Jurkat, Clone E6-1 (cell line): Measurements from ENCODE around the gene HDAC4.

ENCODE experiments used
- DNase-seq: peaks from one replicate; pipeline ENCODE4 v3.0.0-alpha.2; 2011; ENCODE audit warnings: low read depth, low spot score
- H3K4me3 ChIP-seq: 2 replicates; pipeline ENCODE4 v1.5.1; 2011; ENCODE audit warnings: mild to moderate bottlenecking, low read length, control low read depth, moderate library complexity

The HDAC4 gene

DNA sequence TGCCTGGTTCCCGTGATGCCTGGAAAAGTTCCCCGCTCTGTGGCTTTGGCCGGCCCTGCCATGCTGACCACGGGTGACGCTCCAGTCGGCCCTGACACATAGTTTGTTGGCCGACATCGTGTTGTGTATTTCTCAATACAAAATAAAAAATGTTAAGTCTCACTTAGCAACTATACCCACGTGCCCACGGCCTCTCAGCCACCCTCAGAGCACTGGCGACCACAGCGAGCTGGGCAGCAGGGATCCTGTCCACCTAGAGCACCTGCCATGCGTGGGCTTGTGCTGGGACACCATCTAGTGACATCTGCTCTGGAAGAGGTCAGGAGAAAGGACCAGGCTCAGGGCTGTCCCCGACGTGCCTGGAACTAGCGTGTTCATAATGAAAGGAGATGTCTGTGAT lies 261.7 kb downstream of the HDAC4 start:
- no peak overlapping the region for H3K4me3 ChIP-seq
- DNase-seq: no peak

DNA sequence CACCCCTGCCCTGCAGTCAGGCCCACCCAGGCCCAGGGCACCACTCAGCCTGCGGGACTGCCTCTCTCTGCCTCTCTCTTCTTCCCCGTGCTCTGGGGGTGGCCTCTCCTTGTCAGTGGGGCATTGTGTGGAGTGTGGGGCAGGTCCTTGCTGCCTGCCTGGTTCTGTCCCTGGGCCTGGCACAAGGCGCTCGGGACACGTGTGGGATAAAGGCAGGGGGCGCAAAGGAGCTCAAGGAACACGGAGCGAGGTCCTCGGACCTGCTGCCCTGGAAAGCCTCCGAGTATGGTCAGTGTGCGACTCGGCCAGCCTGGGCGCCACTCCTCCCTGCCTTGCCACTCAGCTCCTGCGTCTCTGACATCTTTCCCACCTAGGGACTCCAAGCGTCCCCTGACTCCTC lies 262.2 kb downstream of the HDAC4 start:
- no peak for DNase-seq
- H3K4me3 ChIP-seq: no peak overlapping the region

- H3K4me3 ChIP-seq: no peak overlapping the region
- no peak for DNase-seq
These were observed 262.9 kb downstream of the HDAC4 start for GRCh38 chr2:239137898-239138283.

DNA sequence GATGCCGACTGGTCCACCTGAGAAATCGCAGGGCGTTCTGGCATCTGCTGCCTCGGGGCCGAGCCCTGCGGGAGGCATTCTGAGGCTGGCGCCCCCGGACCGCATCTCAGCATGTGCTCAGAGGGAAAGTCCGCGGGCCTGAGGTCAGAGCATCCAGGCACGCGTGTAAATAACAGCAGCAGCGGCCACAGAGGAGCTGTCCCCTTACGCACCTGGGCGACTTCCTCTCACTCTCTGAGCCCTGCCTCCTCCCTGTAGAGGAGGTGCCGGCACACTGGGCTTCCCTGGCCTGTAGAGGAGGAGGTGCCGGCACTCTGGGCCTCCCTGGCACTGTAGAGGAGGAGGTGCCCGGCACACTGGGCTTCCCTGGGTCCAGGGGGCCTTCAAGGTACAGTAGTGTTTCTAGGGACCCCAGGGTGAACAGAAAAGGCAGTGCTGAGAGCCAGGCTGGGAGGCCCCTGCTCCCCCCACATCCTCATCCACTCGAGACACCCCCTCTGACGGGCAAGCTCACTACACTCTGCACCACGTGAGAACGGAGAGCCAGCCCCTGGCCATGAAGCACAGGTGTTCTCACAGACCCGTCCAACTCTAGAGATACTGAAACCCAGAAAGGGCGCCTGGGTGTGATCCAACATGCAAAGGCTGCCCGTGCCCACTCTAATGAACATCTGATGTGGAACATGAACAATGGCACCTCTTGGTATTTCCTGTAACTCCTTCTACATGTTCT lies 263.5 kb downstream of the HDAC4 start:
- DNase-seq: no peak

DNA sequence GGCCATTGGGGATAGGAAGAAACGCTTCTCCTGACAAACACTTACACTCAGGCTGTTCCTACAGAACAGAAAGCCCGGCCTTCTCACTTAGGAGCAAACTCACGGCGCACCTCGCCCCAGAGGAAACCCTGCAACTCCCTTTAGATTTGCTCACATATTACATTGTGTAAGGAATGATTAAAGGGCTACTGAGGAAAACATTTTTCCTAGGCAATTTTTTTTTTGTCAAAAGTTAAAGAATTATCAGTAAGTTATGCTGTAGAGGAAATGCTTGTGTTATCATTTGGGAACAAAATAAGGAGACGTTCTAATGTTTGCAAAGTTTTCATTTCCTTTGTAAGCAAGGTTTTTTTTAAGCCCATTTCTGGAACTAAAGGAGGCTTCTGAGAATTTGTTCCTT lies 264.1 kb downstream of the HDAC4 start:
- no peak for DNase-seq
- H3K4me3 ChIP-seq: no peak overlapping the region

More for the DNA sequence above, 263.5 kb downstream of the HDAC4 start:
- H3K4me3 ChIP-seq: no peak overlapping the region

DNA sequence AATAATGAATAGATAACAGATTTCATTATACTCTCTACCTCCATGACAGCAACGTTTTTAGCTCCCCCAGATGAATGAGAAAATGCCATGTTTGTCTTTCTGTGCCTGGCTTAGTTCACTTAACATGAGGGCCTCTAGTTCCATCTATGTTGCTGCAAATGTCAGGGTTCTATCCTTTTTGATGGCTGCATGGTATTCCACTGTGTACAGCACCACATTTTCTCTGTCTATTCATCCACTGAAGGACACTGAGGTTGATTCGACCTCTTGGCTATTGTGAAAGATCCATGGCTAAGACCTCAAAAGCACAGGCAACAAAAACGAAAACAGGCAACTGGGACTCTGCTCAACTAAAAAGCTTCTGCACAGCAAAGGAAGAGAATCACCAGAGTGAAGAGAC lies 264.6 kb downstream of the HDAC4 start:
- H3K4me3 ChIP-seq: no peak overlapping the region
- no peak for DNase-seq

DNA sequence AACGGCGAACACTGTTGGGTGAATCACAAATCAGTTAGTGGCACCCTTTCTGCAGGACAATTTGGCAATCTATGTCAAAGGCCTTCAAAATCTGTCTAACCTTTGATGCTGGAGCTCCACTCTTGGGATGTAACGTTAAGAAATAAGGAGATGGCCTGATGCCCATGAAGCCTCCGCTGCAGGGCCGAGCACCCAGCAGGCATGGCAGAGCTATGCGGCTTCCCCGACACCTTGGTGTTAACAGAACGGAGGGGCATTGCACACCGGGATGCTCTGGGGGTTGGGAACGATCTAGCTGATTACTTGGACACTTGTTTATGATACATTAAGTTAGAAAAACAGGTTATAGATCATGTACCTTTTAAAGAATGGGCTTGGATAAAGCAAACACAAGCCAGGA lies 265.3 kb downstream of the HDAC4 start:
- DNase-seq: no peak
- H3K4me3 ChIP-seq: no peak overlapping the region

GRCh38 chr2:239133945-239134570 lies 266.8 kb downstream of the HDAC4 start:
- no peak overlapping the region for H3K4me3 ChIP-seq
- DNase-seq: no peak

DNA sequence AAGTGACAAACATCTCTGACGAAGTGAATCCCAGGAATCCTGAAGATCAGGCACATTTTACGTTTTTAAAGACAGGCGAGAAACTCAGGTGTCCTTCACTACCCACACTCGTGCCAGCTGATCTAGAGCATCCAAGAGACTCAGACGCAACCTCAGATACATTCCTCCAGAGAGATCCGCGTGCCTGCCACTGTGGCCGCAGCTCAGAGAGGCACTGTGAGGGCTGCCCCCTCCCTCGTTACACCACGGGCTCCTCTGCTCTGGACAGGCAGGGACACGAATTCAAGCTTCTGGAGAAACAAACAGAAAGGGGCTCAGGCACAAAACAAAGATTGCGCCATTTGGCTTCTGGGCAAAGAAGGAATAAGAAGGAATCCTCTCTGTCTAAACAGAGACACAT lies 268.0 kb downstream of the HDAC4 start:
- no peak for DNase-seq
- H3K4me3 ChIP-seq: no peak overlapping the region

DNA sequence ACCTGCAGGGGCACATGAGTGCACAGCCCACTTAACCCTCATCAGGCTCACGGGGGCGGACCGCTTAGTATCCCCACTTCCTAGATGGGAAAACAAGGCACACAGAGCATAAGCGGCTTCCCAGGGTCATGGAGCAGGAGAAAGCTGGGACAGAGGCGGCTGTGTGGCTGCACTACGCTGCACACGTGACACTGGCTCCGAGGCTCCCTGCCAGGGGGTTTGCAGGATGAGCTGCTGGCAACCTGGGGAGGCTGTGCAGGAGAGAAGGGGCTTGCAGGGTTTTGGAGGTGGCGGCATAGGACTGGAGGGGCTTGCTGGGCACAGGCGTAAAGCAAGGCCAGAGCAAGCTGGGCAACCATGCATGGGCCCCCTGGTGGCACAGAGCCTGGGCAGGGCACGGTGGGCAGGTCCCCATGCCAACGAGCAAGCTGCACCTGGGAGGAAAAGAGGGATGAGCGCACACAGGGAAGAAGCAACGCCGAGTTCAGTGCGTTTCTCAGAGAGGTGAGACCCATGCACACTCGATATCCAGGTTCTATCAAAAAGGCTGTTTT lies 268.6 kb downstream of the HDAC4 start:
- H3K4me3 ChIP-seq: no peak overlapping the region
- no peak for DNase-seq

GRCh38 chr2:239131521-239131920 lies 269.3 kb downstream of the HDAC4 start:
- no peak overlapping the region for H3K4me3 ChIP-seq
- DNase-seq: no peak

GRCh38 chr2:239130786-239131325 lies 270.0 kb downstream of the HDAC4 start:
- no peak overlapping the region for H3K4me3 ChIP-seq
- no peak for DNase-seq

DNA sequence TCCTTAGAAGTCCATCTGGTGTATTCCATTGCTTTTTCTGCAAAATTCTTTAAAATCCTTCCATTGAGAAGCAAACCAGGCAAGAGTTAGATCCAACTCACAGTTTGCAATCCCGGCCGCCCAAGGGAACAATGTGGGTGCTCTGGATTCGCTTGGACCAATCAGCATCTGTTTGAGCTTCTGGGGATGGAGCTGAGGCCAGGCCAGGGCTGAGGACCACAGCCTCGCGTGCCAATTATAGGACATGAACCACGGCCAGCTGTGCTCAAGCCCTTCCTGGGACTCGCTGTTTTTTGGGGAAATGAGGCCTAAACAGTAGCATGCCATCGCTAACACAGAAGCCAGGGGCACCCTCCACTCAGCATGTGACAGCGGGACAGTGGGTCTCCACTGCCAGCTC lies 270.8 kb downstream of the HDAC4 start:
- DNase-seq: no peak
- no peak overlapping the region for H3K4me3 ChIP-seq

GRCh38 chr2:239129147-239129920 lies 271.5 kb downstream of the HDAC4 start:
- no peak for DNase-seq
- no peak overlapping the region for H3K4me3 ChIP-seq

DNA sequence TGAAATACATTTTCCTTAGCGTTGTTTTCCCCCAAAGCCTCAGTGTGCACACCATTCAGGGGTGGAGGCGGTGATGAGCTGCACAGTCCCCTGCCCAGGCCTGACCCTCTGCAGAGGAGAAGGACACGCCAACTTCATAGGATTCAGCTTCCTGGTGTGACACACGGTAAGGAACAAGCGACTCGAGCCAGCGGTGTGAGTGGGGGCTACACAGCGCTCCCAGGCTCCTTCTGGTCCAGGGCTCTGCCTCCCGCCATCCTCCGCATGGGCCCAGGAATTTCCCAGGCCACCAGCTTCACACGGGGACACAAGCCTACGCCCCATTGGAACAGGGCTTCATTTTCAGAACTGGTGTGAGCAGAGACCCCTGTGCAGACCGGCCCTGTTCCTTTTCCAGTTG lies 272.1 kb downstream of the HDAC4 start:
- DNase-seq: no peak
- H3K4me3 ChIP-seq: no peak overlapping the region

DNA sequence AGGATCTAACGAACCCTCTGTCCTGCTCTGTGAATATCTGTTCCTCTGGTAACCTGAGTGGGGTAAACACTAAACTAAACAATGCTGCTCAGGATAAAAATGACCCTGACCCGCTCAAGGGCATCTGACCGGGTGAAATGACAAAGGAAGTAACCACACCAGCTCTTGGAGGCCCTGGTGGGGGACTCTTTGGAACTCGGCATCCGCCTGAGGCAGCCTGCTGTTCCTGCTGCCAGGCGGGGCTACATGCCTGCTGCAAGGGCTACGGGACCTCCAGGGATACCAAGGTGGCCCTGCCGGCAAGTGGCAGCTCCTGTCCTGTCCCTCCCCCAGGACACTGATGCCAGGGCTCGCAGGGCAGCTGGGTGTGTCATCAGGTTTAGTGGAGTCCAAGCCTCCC lies 273.3 kb downstream of the HDAC4 start:
- no peak overlapping the region for H3K4me3 ChIP-seq
- DNase-seq: no peak

DNA sequence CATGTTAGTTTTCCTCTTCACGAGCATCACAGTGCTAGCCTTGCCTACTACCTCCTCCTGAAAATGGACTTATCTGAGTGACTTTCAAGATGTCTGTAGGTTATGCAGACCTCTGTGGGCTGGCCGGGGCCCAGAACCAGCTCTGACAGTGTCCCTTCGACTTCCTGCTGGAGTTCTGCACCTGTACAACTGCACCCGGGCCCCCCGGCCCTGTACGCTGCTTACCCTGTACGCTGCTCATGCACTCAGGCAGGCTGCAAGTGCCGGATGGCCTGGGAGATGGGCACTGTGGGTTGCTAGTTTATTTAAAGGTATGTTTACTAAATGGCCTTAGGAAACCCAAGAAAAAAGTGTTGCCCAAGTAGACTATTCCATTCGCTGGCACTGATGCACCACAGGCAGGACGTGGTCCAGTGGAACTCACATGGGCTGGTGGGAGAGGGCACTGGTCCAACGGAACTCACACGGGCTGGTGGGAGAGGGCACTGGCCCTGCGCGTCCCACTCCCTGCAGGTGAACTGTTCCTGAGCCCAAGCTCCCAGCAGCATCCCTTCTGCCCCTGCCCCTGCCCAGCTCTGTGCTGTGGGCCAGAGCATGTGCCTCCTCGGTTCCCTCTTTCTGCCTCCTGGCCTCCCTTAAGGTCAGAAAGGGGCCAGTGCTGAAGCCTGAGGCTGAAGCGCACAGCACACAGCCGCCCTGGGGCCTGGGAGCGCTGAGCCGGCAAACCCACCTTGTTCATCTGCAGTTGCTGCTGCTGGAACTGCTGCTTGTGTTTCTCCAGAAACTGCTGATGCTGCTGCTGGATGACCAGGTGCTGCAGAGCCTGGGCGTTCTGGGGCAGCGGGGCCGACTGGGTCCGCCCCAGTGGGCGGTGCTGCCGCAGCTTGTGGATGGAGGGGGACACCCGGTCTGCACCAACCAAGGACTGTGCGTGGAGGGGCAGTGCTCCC lies 274.8 kb downstream of the HDAC4 start:
- H3K4me3 ChIP-seq: no peak overlapping the region
- DNase-seq: no peak

GRCh38 chr2:239124152-239124899 lies 276.5 kb downstream of the HDAC4 start:
- DNase-seq: no peak
- H3K4me3 ChIP-seq: no peak overlapping the region
